Stimulated activated CD8-positive, alpha-beta memory T cell treated with anti-CD3 and anti-CD28 coated beads, Interleukin-7, amount 100 ng/mL, for 1 hour (primary cell): ENCODE data around the gene NSG1.
"Not testable (repeated sequence)": the region's sequence is repeated elsewhere in the genome, so short reads cannot be mapped to it uniquely, and the experiment has no call there.

Source experiments
- DNase-seq, 2 donors: peaks; one replicate each; pipeline ENCODE4 v3.0.0-alpha.2; 2020; ENCODE audit warnings: low read depth in 2 of 2

The NSG1 gene

DNA sequence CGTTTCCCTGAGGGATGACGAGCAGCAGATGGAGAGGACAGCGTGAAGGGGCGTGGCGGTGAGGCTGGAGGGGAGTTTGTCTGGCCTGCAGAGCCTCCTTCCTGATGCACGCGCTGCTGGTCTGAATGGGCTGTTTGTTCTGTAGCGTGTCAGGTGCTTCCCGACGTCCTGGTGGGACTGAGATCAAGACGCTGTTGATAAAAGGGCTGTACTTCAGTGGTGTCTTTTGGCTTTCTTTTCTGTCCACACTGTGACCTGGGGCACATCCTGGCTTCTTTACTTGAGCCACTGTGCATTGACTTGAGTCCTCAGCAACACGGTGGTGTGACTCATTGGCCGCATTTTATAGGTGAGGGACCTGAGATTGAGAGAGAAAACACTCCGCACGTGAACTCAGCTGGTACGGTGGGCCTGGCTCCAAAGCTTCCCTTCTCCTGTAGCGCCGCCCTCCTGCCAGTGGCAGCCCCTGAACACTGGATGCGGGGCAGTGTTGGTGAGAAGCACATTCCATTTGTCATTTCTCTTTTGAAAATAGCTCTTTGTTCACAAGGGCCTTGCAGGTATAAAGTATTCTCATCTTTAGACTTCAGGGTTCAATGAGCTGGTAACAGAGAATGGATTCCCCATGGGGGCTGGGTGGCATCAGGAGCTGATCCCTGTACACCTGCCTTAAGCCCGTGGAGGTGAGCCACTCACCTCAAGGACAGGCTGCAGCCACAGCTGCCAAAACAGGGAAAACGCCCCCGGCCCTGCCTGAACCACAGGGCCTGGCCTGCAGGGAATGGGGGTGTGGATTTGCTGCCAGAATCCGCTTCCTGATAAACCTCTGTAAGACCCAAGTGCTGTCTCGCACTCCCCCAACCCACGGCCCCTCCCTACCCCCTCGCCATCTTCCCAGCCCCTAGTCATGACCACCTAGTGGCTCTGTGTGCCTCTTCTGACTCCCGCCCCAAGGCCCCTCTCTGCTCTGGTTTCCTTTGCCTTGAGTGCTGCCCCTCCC is 29.2 kb downstream of the NSG1 start:
- DNase-seq, result no peak

DNA sequence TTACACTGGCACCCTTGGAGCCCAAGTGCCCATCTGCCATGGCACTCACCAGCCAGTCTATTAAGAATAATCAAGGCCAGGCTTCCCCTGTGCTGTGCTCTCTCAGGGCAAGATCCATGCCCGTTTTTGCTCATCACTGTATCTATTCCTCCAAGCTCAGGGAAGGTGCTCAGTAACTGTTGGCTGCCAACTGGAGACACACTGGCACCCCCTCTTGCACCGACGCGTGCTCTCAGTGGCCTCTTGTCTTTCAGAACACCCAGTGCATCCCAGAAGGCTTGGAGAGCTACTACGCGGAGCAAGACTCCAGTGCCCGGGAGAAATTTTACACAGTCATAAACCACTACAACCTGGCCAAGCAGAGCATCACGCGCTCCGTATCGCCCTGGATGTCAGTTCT is 30.1 kb downstream of the NSG1 start:
- no peak for DNase-seq

DNA sequence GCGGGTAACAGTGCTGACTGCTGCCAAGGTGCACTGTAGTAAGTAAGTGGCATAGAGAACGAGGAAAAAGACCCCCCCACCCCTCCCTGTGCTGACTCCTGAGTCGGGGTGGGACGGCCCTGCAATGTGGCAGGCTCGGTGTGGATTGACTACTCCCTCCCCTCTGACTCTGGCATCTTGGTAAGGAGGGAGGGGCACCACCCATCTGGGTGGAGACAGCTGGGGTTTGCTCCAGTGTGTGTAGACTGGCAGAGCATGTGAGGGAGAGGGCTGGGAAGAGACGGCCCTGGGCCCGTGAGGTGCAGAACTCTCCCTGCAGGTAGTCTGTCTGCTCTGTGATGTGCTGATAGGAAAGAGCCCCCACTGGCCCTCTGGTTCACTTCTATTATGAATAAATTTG is 31.0 kb downstream of the NSG1 start:
- DNase-seq, result no peak

DNA sequence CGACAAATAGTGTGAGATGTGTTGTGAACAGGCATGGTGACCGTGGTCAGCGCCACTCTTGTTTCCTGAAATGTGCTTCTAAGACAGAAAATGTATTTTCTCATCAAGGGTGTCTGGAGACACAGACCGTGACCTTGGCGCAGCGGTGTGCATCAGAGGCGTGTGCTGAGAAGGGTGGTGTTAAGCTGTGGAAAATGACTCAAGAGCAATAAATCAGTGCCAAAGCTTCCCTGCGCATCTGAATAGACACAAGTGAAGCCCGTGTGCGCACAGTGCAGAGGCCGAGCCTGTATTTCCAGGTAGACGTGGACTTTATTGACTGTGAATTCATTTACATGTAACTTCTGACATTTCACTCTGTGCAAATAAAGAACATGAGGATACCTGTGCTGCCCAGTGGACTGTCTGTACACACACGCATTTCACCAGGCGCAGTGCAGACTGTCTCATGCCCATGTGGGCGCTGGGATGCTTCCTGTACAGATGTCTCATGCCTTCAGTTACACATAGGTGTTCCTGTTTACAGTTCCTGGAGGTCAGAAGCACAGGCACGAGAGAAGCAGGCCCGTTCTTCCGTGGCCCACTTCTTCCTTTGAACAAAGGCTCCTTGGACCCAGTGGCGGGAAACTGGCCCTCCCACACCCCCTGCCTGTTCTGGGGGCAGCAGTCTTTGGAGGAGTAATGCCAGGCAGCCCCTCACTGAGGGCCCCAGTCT is 31.9 kb downstream of the NSG1 start:
- no peak for DNase-seq

DNA sequence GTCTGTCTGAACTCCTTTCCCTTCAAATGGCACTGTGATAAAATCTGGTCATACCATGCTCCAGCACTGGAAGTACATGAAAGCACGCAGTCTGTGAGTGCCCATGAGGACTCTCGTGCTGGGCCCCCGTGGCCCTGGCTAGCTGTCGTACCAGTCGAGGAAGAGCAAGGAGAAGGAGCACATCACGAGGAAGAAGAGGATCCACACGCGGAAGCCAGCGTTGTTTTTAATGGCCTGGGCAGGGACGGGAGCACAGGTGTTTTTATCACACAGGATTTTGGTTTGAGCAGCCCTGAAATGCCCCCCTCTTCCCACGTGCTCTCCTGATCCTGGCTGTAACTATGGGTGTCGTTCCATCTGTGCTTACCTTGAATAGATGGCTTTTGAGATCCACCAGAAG is 33.0 kb downstream of the NSG1 start:
- no peak for DNase-seq

DNA sequence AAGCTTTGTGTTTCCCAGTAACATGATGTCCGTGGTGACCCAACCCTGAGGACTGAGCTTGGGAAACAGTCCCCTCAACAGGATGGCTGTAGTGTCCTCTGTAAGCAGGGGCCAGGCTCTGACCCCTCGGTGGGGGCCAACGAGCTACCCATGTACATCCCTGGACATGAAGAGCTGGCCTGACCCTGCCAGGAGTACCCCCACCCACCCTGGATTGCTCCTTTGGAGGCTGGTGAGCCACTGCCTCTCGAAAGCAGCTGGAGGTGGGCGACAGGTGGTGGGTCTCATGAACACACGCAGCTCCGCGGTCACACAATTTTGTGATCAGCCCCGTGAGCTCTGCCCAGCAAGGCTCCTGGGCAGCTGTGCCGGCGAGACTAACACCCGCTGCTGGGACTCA is 33.5 kb downstream of the NSG1 start:
- no peak for DNase-seq

DNA sequence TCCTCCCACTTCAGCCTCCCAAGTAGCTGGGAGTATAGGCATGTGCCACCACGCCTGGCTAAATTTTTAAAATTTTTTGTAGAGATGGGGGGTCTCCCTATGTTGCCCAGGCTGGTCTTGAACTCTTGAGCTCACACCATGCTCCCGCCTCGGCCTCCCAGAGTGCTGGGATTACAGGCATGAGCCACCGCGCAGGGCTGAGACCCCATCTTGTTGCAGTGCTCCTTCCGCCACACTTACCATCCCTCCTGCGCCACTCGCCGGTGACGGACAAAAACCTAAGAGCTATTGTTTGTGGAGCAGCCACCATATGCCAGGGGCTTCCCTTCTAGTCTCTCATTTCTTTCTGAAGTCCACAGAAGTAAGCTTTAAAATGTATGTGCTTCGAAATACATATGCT is 34.5 kb downstream of the NSG1 start:
- no peak for DNase-seq

DNA sequence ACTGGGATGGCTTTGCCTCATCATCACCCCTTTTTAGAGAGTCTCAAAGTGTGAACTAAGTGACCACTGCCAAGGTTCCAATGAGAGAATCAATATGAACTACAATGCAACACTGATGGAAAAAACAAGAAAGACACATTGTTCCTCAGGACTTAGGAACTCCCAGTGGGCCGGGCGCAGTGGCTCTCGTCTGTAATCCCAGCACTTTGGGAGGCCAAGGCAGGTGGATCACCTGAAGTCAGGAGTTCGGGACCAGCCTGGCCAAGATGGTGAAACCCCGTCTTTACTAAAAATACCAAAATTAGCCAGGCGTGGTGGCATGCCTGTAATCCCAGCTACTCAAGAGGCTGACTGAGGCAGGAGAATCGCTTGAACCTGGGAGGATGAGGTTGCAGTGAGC is 35.2 kb downstream of the NSG1 start:
- not testable (repeated sequence) for DNase-seq

DNA sequence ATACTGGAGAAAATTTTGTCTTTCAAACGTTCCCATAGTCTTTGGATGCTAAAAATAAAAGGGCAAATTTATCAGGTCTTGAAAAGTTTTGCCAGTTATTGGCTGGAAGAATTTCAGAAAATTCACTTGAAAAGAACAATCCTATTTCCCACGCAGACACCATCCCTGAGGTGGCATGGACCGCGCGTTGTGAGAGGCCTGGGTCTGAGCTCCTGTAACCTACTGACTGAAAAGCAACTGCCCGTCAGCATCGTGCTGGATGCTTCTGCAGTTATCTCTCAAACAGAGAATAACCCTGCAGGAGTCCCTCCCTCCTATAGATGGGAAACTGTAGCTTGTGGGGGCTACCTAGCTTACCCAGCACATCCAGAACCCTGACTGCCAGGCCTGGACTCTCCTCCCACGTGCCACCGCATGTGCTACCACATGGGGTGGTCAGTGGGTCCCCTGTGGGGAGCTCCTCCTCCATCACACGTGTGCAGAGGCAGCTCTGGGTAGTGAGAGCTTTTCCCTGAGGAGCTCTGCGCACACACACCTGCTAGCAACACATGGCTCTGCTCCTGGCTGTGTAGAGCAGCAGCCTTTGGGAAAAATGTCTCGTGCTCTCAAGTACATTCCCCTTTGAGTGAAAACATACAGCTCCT is 36.1 kb downstream of the NSG1 start:
- no peak for DNase-seq

DNA sequence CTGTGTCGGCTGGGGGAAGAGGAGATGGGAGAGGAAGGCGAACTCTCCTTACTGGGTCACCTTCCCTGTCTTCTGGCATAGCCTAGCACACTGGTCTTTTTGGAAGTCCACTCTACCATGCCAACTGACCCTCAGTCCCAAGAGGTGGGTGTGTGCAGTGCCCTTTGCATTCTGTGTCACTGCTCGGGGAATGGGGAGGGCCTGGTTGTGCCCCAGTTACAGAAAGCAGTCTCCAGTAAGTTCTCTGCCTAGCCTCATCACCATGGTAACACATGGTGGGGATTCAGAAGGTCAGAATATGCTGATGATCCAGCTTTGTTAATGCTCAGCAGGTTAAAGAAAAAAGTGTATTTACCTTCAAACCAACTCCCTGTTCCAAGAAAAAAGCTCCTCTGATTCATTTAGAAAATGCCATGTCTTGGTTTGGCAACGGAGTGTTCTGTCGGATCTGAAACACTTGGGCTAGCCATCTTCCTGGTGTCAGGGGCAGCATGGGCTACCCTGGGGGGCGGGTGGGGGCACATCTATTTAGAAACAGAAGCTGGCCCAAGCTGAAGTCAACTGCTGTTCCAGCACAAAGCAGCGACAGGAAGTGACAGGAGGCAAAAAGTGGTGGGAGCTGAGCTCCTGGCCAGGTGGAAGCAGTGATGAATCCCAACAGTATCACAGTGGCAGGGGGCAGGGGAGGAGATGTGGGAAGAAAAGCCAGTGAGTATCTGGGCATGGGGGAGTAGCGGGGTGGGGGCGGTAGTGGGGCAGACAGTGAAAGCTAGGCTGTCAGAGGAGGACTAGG is 37.0 kb downstream of the NSG1 start:
- DNase-seq, result no peak

DNA sequence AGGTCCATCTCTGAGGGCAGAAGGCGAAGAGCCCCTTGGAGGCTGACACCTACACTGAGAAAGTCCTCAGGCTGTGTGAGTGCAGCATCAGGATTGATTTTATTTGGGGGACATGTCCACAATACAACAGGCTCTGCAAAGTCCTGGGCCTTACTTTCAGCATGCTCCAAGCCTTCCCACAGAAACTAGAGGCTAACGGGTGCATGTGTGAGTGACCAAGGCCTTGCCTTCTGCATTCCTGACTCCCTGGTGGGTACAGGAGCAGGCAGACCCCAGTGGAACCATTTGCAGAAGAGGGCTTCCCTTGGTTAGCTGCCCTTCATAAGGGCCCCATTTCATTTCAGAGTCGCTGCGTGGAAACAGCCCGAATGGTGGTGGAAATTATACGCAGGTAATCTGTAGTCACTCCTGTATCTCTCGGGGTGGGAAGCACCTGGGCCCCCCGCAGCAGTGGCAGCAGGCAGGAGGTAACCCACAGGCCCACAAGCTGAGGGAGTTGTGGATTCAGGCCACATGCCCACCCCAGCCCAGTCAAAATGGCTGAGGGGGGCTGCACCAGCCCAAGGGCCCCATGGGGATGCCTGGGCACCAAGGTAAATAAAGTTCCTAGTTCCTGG is 37.7 kb downstream of the NSG1 start:
- DNase-seq, result no peak

DNA sequence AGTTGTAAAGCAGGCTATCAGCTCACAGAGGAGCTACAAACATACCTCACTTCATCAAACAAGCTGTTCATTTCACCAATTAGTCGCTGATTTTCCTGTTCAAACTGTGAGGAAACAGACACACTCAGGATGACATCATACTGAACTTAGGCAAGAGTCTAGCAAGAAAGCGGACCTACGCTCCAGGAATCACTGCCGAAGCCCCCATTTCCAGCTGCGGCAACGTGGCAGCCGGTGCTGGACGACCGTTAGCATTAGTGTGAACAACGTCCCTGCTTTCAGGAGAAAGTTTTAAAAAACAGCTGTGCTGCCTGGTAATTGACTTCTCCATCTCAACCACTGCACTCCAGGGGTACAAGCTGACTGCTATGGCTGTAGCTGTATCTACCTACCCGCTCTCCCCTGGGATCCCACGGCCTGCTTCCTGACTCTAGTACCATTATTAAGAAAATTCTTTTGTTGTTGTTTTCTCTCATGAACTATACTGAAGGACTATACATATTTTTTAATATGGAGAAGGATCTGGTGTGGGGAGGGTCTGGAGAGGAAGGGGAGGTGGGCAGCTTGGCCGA is 38.3 kb downstream of the NSG1 start:
- no peak for DNase-seq

DNA sequence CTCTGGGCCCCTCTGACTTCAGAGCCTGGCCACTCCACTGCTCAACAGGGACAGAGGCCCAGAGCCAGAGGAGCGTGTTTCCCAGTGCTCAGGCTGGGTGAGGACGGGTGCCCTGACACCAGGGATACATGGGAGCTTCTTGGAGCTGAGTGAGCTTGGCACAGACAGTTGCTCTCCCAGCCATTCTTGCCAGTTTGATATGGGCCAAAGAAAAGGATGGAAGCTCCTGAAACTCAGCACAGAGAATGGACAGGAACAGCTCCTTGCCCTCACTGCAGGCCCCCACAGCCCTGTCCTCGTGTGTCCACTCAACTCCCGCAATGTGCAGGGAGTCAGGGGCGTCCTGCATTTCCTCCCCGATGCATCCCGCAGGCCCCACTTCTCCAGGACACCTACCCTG is 38.8 kb downstream of the NSG1 start:
- DNase-seq, result no peak

DNA sequence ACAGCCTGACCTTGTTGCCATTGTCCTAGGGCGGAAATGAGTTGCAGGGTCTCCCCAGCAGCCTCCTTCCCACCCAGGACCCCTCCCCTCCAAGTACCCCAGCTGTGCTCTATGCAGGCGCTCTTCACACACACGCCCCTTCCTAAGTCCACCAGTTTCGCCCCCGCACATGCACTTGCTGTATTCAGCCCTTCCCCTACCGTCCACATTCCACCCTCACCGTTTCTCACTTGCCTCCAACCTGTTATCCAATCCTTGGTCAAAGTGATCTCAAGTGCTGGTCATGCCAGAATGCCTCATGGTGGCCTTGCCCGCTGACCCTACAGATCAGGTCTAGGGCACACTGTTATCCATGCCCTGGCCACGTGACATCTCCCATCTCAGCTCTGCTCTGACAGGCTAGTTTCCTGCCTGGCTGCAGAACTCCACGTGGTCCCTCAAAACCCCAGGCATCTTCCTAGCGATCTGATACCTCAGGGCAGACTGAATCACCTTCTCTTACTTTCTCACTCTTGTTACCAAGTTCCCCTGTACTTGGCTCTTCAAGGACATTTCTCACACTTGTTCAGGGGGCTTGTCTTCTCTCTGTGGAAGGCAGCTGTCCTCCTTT is 39.7 kb downstream of the NSG1 start:
- DNase-seq, result no peak

DNA sequence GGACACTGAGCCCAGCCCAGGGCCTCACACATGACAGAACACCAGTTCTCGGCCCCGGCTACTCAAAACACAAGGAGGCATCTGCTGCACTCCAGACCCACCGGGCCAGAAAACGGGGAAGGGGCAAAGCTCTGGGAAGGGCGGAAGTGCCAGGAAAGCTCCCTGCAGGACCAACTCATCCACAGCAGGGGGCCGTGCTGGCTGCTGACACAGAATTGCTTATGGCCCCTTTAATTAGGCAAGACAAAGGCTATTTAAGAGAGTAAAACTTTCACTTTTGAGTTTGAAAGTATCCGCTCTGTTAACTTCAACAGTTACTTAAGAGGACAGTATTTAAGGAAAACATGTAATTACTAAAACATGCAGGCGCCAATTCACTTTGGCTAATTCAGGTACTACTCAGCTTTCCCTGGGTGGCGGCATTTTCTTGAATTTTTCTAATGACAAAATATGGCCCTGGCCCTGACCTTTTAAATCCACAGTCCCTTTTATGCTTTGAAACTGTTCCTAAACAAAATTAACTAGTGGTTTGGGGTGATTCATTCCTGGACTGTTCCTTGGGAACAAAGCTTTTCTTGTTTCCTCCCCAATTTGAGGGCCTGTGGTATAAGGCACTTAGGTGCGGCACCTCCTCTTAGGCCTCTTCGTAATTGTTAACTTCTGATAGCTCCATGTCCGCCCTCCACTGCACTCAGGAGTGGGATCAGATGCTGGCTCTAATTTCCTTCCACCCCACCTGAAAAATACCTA is 40.4 kb downstream of the NSG1 start:
- no peak for DNase-seq

DNA sequence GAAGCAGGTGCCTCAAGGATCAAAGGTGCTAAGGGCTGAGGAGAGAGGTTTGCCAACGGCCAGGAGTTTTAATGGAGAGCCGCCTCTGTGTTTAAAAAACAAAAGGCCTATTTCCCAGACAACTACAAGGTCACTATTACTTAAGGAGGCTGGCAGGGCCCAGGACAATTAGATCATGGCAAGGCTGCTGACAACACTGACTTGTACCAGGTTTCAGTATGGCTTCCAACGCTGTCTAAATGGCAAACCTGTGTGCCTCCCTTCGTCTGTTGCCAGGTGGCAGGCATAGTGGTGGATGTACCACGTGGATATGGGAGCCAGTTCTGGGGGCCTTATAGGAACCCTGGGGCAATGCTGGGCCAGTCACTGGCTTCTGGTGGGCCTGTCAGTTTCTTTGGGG is 41.0 kb downstream of the NSG1 start:
- DNase-seq, result no peak

DNA sequence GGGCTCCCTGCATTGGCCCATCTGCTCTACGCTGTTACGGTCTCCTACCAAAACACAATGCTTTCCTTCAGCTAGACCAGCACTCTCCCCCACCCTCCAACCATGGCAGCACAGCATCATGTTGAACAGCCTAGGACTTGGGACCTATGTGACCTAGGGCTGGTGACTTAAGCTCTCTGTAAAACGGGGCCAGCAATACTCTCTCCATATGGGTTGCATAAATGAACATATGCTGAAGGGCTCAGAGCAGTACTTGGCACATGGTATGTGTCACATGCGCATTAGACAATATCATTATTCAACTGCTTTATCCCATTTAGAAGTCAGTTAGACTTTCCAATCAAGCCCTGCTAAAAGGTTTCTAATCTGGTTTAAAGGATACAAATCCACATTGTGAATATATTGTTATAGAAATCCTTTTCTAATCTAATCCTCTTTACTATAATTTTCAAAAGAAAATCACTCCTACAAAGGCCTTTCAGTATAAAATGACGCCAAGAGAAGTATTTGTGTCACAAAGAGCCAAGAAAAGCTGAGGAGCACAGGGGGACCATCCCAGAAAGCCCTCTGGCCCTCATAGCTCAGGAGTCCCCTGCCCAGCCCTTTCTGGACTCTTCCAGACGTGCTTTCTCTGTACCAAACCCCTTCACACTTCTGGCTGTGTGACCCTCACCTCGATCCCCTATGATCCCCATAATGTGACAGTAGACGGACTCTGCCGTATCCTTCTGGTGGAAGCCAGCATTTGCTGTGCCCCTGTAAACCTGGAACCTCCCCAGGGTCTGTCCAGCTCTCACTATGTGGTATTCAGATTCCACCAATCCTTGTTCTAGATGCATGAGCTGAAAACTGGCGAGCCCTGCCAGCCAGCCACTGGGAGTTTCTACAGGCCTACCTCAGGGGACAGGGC is 42.3 kb downstream of the NSG1 start:
- no peak for DNase-seq

DNA sequence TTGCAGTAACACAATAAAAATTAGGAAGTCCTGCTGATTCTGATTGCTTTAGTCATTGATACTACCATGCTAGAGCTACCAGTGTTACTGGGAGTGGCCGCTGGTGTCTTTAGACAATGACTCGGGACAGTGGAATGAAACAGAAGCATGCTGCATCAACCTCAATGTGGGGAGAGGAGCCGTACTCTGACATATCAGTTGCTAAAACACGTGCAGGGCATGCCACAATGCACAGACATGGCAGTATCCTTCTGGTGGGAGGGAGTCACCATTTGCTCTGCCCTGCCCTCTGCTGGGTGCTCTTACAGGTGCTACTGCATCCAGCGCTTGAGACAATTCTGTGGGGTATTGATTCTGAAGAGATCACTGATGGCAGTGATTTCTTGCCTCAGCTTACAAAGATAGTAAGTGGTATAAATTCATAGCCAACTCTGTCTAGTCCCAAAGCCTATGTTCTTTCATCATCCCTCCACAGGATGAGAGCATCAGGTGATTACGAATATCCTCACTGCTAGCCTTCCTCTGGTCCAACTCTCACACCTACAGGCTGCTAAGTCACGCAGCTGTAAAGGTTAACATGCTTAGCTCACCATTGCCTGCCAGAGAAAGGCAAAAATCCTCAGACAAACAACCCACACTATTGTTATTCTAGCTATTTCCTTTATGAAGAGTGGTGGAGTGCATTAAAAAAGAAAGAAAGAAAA is 43.7 kb downstream of the NSG1 start:
- DNase-seq, result peak; percentile 4 to 29
